Spleen (tissue), 11 donors: ENCODE data around the gene NOP9. TPM values are rescaled to one million over a fixed set of nuclear protein-coding genes. Genes with fewer than 3 reads are reported as not detected.

ENCODE experiments used
- DNase-seq: peaks from one replicate; pipeline ENCODE4 v3.0.0-alpha.2; 2020
- H3K27ac ChIP-seq, 8 donors: fragments of 200-600 bp; sonication (generic) in 7 of 8; 1 replicate in 4 of 8; 2 replicates in 4 of 8; pipeline versions ENCODE4 v1.5.0 to v1.8.0; 2016 to 2021; ENCODE audit warnings: inconsistent platforms in 4 of 8, mild to moderate bottlenecking in 4 of 8, moderate library complexity in 1 of 8
- H3K27me3 ChIP-seq, 7 donors: fragments of 200-600 bp; sonication (generic) in 6 of 7; replicated peaks in 1 of 7; 1 replicate in 4 of 7; 2 replicates in 3 of 7; pipeline versions ENCODE4 v1.5.0 to v1.8.0; 2016 to 2021; ENCODE audit warnings: inconsistent platforms in 3 of 7, mild to moderate bottlenecking in 1 of 7
- H3K36me3 ChIP-seq, 6 donors: fragments of 200-600 bp; sonication (generic) in 5 of 6; 1 replicate in 4 of 6; 2 replicates in 2 of 6; pipeline versions ENCODE4 v1.5.0 to v1.8.0; 2016 to 2021; ENCODE audit warnings: inconsistent platforms in 2 of 6
- H3K4me1 ChIP-seq, 6 donors: fragments of 200-600 bp; sonication (generic) in 5 of 6; 1 replicate in 3 of 6; 2 replicates in 3 of 6; pipeline versions ENCODE4 v1.5.0 to v1.8.0; 2016 to 2021; ENCODE audit warnings: inconsistent platforms in 3 of 6
- H3K4me3 ChIP-seq, 8 donors: fragments of 200-600 bp; sonication (generic) in 7 of 8; 1 replicate in 4 of 8; 2 replicates in 4 of 8; pipeline versions ENCODE4 v1.5.0 to v1.8.0; 2016 to 2021; ENCODE audit warnings: inconsistent platforms in 4 of 8, mild to moderate bottlenecking in 4 of 8, moderate library complexity in 2 of 8
- H3K9me3 ChIP-seq, 8 donors: fragments of 200-600 bp; sonication (generic) in 7 of 8; 1 replicate in 4 of 8; 2 replicates in 4 of 8; pipeline versions ENCODE4 v1.5.0 to v1.8.0; 2016 to 2021; ENCODE audit warnings: inconsistent platforms in 4 of 8
- CTCF ChIP-seq, 11 experiments: fragments of 200-600 bp in 7 of 11; fragments of 450-650 bp in 4 of 11; sonication (generic) in 4 of 11; IDR thresholded peaks in 8 of 11; conservative IDR thresholded peaks in 3 of 11; 1 replicate in 7 of 11; 2 replicates in 4 of 11; pipeline versions ENCODE4 v1.4.0 to v1.8.0; 2016 to 2021; ENCODE audit warnings: antibody characterized with exemption in 11 of 11, inconsistent platforms in 4 of 11, mild to moderate bottlenecking in 1 of 11
- POLR2A ChIP-seq, 3 donors: fragments of 450-650 bp; IDR thresholded peaks; one replicate each; pipeline ENCODE4 v1.5.1; 2017; ENCODE audit warnings: antibody characterized with exemption in 3 of 3, mild to moderate bottlenecking in 1 of 3
- POLR2AphosphoS5 ChIP-seq, 3 donors: sonication (generic); formaldehyde crosslinking; IDR thresholded peaks; one replicate each; pipeline ENCODE4 v1.5.1; 2017; ENCODE audit warnings: antibody characterized with exemption in 3 of 3
- WGBS, 5 donors: extraction: QIAGEN DNeasy Blood & Tissue Kit in 3 of 5; methylation state at CpG; one replicate each; pipeline versions ENCODE4 v1.1.5 to v1.1.7; 2013 to 2018; 5-methylcytosine and 5-hydroxymethylcytosine counted together
- intact Hi-C: fragments of 100-400 bp; cut with DNase I; formaldehyde crosslinking; loops from one replicate; pipeline ENCODE4 v1.15.0; 2023; ENCODE audit warnings: low total_unique reads
- polyA plus RNA-seq, 3 donors: library from polyadenylated mRNA; stranded (reverse); fragments of 200-250 nt; gene quantifications; one replicate each; pipeline ENCODE4 v1.2.1, GENCODE V29; 2013
- total RNA-seq, 7 donors: library from RNA; depleted of rRNA in 3 of 7; stranded (reverse); fragments of >200 nt in 3 of 7; fragmentation: NEBNext Ultra II Directional in 4 of 7; extraction: Animal tissue kit (Norgen Biotek cat#: 25700) in 4 of 7; gene quantifications; one replicate each; pipeline versions ENCODE4 v1.1.0 to v1.2.1, GENCODE V29; 2016 to 2021
- donor health status: healthy with polysubstance abuse.
- donor health status: DM: no; HTN: no; CAD: no; lungs with moderate emphysema.
- donor health status: DM: no; HTN: no; CAD: no.
- donor health status: Bipolar disorder and iron deficiency.
- donor health status: healthy.
- donor health status: DM: no; HTN: no; CAD: no.
- donor health status: DM: yes; HTN: yes; CAD: no.

NOP9 gene
- total and polyA plus RNA-seq, 10 donors: 4.5 to 26.9 (median 18.9) TPM

GRCh38 chr14:24315243-24315806, 15.7 kb downstream of the NOP9 start:
- Histone ChIP-seq H3K27ac (peak overlapping the region; percentile 91 to 98 (median 96)), H3K27me3 (no peaks in the 10 kb centered on the region), H3K4me1 (peaks cover 38 to 92% (median 70%) of the 10 kb centered on the region in 6 donors), H3K36me3 (peaks cover 0 to 41% (median 0%) of the 10 kb centered on the region in 6 donors), H3K9me3 (no peaks in the 10 kb centered on the region), H3K4me3 (peak overlapping the region in 4 of 8 donors; percentile 15 to 87 (median 24))
- no peak for DNase-seq
- intact Hi-C loops: no loop called here
- TF ChIP-seq POLR2A (IDR thresholded peaks at IDR 0.05) (no peak), POLR2AphosphoS5 (IDR thresholded peaks at IDR 0.05) (no peak)
- 50 to 79% (median 62%) methylated on average over 9 to 10 of the region's 10 CpGs for WGBS, 5 donors

- WGBS, 5 donors: 56 to 90% (median 67%) methylated on average over 51 to 70 of the region's 70 CpGs
Observed at GRCh38 chr14:24315807-24316596, 16.4 kb downstream of the NOP9 start.

DNA sequence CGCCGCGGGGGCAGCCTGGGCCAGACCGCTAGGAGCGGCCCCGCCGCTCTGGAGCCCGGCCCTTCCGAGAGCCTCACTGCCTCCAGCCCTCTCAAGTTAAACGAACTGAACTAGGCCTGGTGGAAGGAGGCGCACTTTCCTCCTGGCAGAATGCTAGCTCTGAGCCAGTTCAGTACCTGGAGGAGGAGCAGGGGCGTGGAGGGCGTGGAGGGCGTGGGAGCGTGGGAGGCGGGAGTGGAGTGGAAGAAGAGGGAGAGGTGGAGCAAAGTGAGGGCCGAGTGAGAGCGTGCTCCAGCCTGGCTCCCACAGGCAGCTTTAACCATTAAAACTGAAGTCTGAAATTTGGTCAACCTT, 16.9 kb downstream of the NOP9 start:
- DNase-seq: no peak
- Histone ChIP-seq H3K4me1 (peaks cover 36 to 80% (median 59%) of the 10 kb centered on the region in 6 donors), H3K36me3 (peaks cover 0 to 49% (median 2%) of the 10 kb centered on the region in 6 donors), H3K27me3 (no peaks in the 10 kb centered on the region), H3K9me3 (no peaks in the 10 kb centered on the region), H3K27ac (peak overlapping the region; percentile 60 to 98 (median 96)), H3K4me3 (peak overlapping the region in 1 of 8 donors; percentile 87)
- 59 to 89% (median 76%) methylated on average over 18 of the region's 18 CpGs for WGBS, 5 donors
- no peak for TF ChIP-seq POLR2A (IDR thresholded peaks at IDR 0.05)
- no peak for TF ChIP-seq POLR2AphosphoS5 (IDR thresholded peaks at IDR 0.05)
- no peak for TF ChIP-seq CTCF (IDR thresholded peaks at IDR 0.05 in 8 of 11, conservative IDR thresholded peaks at IDR 0.05 in 3 of 11)
- intact Hi-C loops: no loop called here

More at GRCh38 chr14:24315807-24316596, 16.4 kb downstream of the NOP9 start:
- Histone ChIP-seq H3K4me3 (peak overlapping the region in 4 of 8 donors; percentile 15 to 87 (median 24)), H3K9me3 (no peaks in the 10 kb centered on the region), H3K27ac (peak overlapping the region; percentile 91 to 98 (median 96)), H3K4me1 (peaks cover 36 to 86% (median 64%) of the 10 kb centered on the region in 6 donors), H3K27me3 (no peaks in the 10 kb centered on the region), H3K36me3 (peaks cover 0 to 44% (median 2%) of the 10 kb centered on the region in 6 donors)
- intact Hi-C loops: no loop called here
- peak; percentile 93 for DNase-seq
- TF ChIP-seq POLR2AphosphoS5 (IDR thresholded peaks at IDR 0.05) (peak; percentile 83 to 91 (median 87)), CTCF (IDR thresholded peaks at IDR 0.05 in 8 of 11, conservative IDR thresholded peaks at IDR 0.05 in 3 of 11) (peak in 7 of 11 experiments; percentile 11 to 57 (median 41)), POLR2A (IDR thresholded peaks at IDR 0.05) (no peak)

- peak overlapping the region in 7 of 8 donors; percentile 36 to 98 (median 97) for H3K27ac ChIP-seq
- no peaks in the 10 kb centered on the region for H3K27me3 ChIP-seq
- H3K4me3 ChIP-seq: no peak overlapping the region
- H3K4me1 ChIP-seq: peaks cover 31 to 72% (median 51%) of the 10 kb centered on the region in 6 donors
- H3K36me3 ChIP-seq: peaks cover 0 to 57% (median 2%) of the 10 kb centered on the region in 6 donors
- H3K9me3 ChIP-seq: no peaks in the 10 kb centered on the region
- 89 to 95% (median 91%) methylated on average over 3 of the region's 3 CpGs for WGBS, 5 donors
- DNase-seq: no peak
- TF ChIP-seq CTCF (IDR thresholded peaks at IDR 0.05 in 8 of 11, conservative IDR thresholded peaks at IDR 0.05 in 3 of 11) (no peak), POLR2A (IDR thresholded peaks at IDR 0.05) (no peak), POLR2AphosphoS5 (IDR thresholded peaks at IDR 0.05) (no peak)
- intact Hi-C loops: no loop called here
Observed at GRCh38 chr14:24317141-24317928, 17.7 kb downstream of the NOP9 start.
